SK-N-SH (cell line): ENCODE data around the gene SPATA25. TPM values are rescaled to one million over a fixed set of nuclear protein-coding genes. Genes with fewer than 3 reads are reported as not detected.

Experiments
- CTCF ChIA-PET: fragments of 300-600, 350-600 bp; formaldehyde crosslinking; extraction: SDS; loops from one replicate; lab custom pipeline; 2021; lab: Yijun Ruan, JAX
- POLR2A ChIA-PET: fragments of 350-600 bp; sonication (Branson Sonifier 250); formaldehyde crosslinking; extraction: SDS; loops from one replicate; lab custom pipeline; 2020; ENCODE audit warnings: antibody characterized with exemption, inconsistent platforms; lab: Yijun Ruan, JAX
- DNase-seq: peaks from one replicate; pipeline ENCODE4 v3.0.0; 2012
- H2AFZ ChIP-seq: fragments of 200-600 bp; sonication (generic); 2 replicates; pipeline ENCODE4 v1.8.1; 2016; ENCODE audit warnings: antibody characterized with exemption, mild to moderate bottlenecking, low read depth
- H3F3A ChIP-seq: fragments of 200-600 bp; sonication (generic); replicated peaks from 2 replicates; pipeline ENCODE3; 2016; ENCODE audit warnings: antibody characterized with exemption, mild to moderate bottlenecking; ENCODE audit not compliant: insufficient read depth
- H3K27ac ChIP-seq, 2 experiments: fragments of 200-500 bp in 1 of 2; fragments of 200-600 bp in 1 of 2; sonication (Bioruptor generic) in 1 of 2; sonication (generic), shearing (Covaris generic) in 1 of 2; 2 replicates each; pipeline versions ENCODE4 v1.5.1 to v1.6.1; 2014 to 2016; ENCODE audit warnings: low read depth in 2 of 2, inconsistent platforms in 1 of 2, low read length in 1 of 2, mild to moderate bottlenecking in 1 of 2, mixed read lengths in 1 of 2
- H3K27me3 ChIP-seq: fragments of 200-600 bp; sonication (generic), shearing (Covaris generic); 2 replicates; pipeline ENCODE4 v1.6.1; 2016; ENCODE audit warnings: mixed run types; ENCODE audit not compliant: insufficient read depth
- H3K36me3 ChIP-seq, 2 experiments: fragments of 200-500 bp in 1 of 2; fragments of 200-600 bp in 1 of 2; sonication (Bioruptor generic) in 1 of 2; sonication (generic) in 1 of 2; replicated peaks in 1 of 2; 2 replicates each; pipeline versions ENCODE3 to v1.5.1; 2014 to 2016; ENCODE audit warnings: low read length in 1 of 2, mild to moderate bottlenecking in 1 of 2; ENCODE audit not compliant: insufficient read depth in 2 of 2, control insufficient read depth in 1 of 2
- H3K4me1 ChIP-seq, 2 experiments: fragments of 200-500 bp in 1 of 2; fragments of 200-600 bp in 1 of 2; sonication (Bioruptor generic) in 1 of 2; sonication (generic), shearing (Covaris generic) in 1 of 2; 2 replicates each; pipeline versions ENCODE4 v1.5.1 to v1.6.1; 2014 to 2016; ENCODE audit warnings: low read depth in 1 of 2, low read length in 1 of 2, mixed run types in 1 of 2; ENCODE audit not compliant: insufficient read depth in 2 of 2, control insufficient read depth in 1 of 2
- H3K4me2 ChIP-seq: fragments of 200-600 bp; sonication (generic), shearing (Covaris generic); 2 replicates; pipeline ENCODE4 v1.6.1; 2017; ENCODE audit warnings: mixed run types
- H3K4me3 ChIP-seq, 2 experiments: fragments of 200-500 bp in 1 of 2; fragments of 200-600 bp in 1 of 2; sonication (Bioruptor generic) in 1 of 2; sonication (generic), shearing (Covaris generic) in 1 of 2; 2 replicates each; pipeline versions ENCODE4 v1.5.1 to v1.8.1; 2014 to 2016; ENCODE audit warnings: low read depth in 2 of 2, inconsistent platforms in 1 of 2, low read length in 1 of 2, mild to moderate bottlenecking in 1 of 2, mixed read lengths in 1 of 2, moderate library complexity in 1 of 2
- H3K79me2 ChIP-seq: fragments of 200-600 bp; sonication (generic); 2 replicates; pipeline ENCODE4 v1.8.1; 2017; ENCODE audit warnings: mild to moderate bottlenecking; ENCODE audit not compliant: insufficient read depth
- H3K9ac ChIP-seq: fragments of 200-600 bp; sonication (generic); 2 replicates; pipeline ENCODE4 v1.6.1; 2017; ENCODE audit warnings: mixed run types
- H3K9me2 ChIP-seq: fragments of 200-600 bp; sonication (generic); 2 replicates; pipeline ENCODE4 v1.6.1; 2017; ENCODE audit warnings: mixed run types
- H3K9me3 ChIP-seq: fragments of 200-600 bp; sonication (generic); 2 replicates; pipeline ENCODE4 v1.6.1; 2017; ENCODE audit warnings: mixed run types, mild to moderate bottlenecking, moderate library complexity
- H4K20me1 ChIP-seq: fragments of 200-600 bp; sonication (generic); 2 replicates; pipeline ENCODE4 v1.6.1; 2017; ENCODE audit warnings: mild to moderate bottlenecking, mixed run types; ENCODE audit not compliant: insufficient read depth
- CHD2 ChIP-seq: fragments of 150-350 bp; IDR thresholded peaks from 2 replicates; pipeline ENCODE4 v1.6.1; 2018; ENCODE audit warnings: low read length; ENCODE audit not compliant: partially characterized antibody
- FOSL2 ChIP-seq: IDR thresholded peaks from 2 replicates; pipeline ENCODE4 v1.4.0; 2012; ENCODE audit warnings: low read depth, mild to moderate bottlenecking, moderate library complexity, borderline replicate concordance
- MEF2A ChIP-seq: IDR thresholded peaks from 2 replicates; pipeline ENCODE4 v1.4.0; 2012; ENCODE audit warnings: low read depth, borderline replicate concordance
- MXI1 ChIP-seq: IDR thresholded peaks from 2 replicates; pipeline ENCODE4 v1.6.1; 2012; ENCODE audit warnings: mild to moderate bottlenecking, low read depth, low read length, improper control_type of control experiment
- NFIC ChIP-seq: IDR thresholded peaks from 2 replicates; pipeline ENCODE4 v1.4.0; 2012; ENCODE audit warnings: borderline replicate concordance
- NRF1 ChIP-seq: IDR thresholded peaks from 2 replicates; pipeline ENCODE4 v1.6.1; 2012; ENCODE audit warnings: low read depth, mild to moderate bottlenecking, low read length
- POLR2AphosphoS5 ChIP-seq: IDR thresholded peaks from 2 replicates; pipeline ENCODE4 v1.6.1; 2012; ENCODE audit warnings: low read depth, low read length
- SMC3 ChIP-seq: IDR thresholded peaks from 2 replicates; pipeline ENCODE4 v1.6.1; 2012; ENCODE audit warnings: low read depth, low read length, improper control_type of control experiment
- TAF1 ChIP-seq: IDR thresholded peaks from 2 replicates; pipeline ENCODE4 v1.6.1; 2012; ENCODE audit warnings: low read depth, mild to moderate bottlenecking, low read length, moderate library complexity, borderline replicate concordance
- TCF12 ChIP-seq: IDR thresholded peaks from 2 replicates; pipeline ENCODE4 v1.4.0; 2012
- ZBTB33 ChIP-seq: IDR thresholded peaks from 2 replicates; pipeline ENCODE4 v1.4.0; 2012; ENCODE audit warnings: low read depth, borderline replicate concordance
- WGBS: methylation state at CpG from one replicate; pipeline ENCODE4 v1.1.6; 2017; ENCODE audit warnings: low lambda C conversion rate; 5-methylcytosine and 5-hydroxymethylcytosine counted together
- polyA plus RNA-seq, 3 experiments: library from polyadenylated mRNA; depleted of rRNA; stranded (reverse); fragments of >200 nt; gene quantifications; 2 replicates each; pipeline ENCODE4 v1.2.3, GENCODE V29; 2012
- TF ChIP-seq, protein P1 (sequence below): IDR thresholded peaks from 2 replicates; pipeline ENCODE4 v1.6.1; 2012; ENCODE audit warnings: mild to moderate bottlenecking, low read depth, low read length, moderate library complexity

SPATA25 gene
- polyA plus RNA-seq, 1 of the 3 experiments (the other 2 are of a cell fraction), result 1.3 TPM

DNA sequence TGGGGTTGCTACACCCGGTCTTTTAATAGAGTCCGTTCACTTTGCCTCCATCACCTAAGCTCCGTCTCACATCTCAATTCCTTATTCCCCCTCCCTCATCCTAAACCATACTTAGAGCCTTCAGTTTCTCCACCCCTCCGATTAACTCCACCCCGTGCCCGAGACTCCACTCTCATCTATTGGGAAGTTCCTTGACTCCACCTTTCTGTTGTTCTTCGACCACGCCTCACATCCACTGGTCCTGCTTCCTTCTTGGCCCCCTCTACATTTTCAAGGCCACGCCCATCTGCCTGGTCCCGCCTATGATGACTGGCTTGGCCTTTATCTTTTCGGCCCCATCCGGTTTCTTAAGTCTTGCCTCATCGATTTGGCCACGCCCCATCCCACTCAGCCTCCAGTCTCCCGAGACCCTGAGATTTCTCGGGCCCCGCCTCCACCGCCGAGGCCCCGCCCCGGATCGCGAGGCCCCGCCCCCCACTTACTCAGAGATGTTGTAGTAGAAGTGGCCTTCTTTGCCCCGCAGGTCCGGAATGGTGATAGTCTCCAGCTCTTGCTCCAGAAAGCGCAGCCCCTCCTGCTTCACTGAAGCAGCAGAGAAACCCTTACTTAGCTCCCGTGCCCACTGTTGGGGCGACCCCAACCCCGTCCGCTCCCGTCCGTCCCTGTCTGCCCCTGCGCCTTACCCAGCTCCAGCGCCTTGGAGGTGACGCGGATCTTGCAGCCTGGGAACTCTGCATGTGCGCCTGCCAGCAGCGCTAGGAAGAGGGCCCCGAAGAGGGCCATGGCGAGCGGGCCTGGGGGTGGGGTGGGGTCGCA is 23.5 kb upstream of the SPATA25 start:
- POLR2A ChIA-PET, result interaction anchor here (0.6 to 3.2 kb wide), 8 partner anchors 8 to 34 kb away, joined by 3 to 46 read pairs (median 5); partner anchors contain the start of genes CTSA, NEURL2, PCIF1 and ZSWIM1

DNA sequence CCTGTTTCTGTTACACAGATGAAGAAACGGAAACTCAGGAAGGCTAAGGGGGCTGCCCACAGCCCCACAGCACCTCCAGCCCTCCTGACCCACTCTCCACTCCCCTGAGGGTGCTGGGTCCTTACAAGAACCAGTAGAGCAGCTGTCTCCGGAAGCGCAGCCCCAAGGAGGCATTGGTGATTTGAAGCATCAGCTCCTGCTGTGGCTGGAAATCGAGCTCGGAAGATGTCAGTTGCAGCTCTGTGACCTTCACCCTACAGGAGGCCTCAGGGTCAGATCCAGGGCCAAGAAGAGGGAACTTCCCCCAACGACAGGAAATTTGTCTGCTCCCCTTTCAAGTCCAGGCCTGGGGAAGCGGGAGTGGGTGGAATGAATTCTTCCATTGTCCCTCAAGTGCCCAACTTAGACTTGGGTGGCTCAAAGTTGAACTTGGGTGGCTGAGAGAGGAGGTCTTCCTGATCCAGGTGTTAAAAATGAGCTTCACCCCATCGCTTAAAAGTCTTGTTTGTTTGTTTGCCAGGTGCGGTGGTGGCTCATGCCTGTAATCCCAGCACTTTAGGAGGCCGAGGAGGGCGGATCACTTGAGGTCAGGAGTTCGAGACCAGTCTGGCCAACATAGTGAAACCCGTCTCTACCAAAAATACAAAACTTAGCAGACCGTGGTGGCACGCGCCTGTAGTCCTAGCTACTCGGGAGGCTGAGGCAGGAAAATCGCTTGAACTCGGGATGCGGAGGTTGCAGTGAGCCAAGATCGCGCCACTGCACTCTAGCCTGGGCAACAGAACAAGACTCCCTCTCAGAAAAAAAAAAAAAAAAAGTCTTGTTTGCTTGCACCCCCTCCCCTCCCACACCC is 22.6 kb upstream of the SPATA25 start:
- 80% methylated on average over 19 of the region's 22 CpGs for WGBS
- Histone ChIP-seq H3K4me3 (peak overlapping the region; percentile 25 to 52; a peak in 3 of 4 replicates), H3K9me3 (no peaks in the 10 kb centered on the region), H3K9ac (no peak overlapping the region), H3F3A (peaks cover 9% of the 10 kb centered on the region), H3K4me2 (peak overlapping the region; percentile 55), H3K27me3 (no peaks in the 10 kb centered on the region), H3K27ac (peak overlapping the region; percentile 8 to 40; a peak in 1 of 4 replicates), H3K79me2 (peaks cover 10% of the 10 kb centered on the region), H3K9me2 (no peaks in the 10 kb centered on the region), H2AFZ (peak overlapping the region; percentile 21; the same call in 1 of the 2 replicates), H4K20me1 (no peaks in the 10 kb centered on the region; the same call in 1 of the 2 replicates), H3K4me1 (peaks cover 7 to 8% of the 10 kb centered on the region in 2 experiments; a peak in 1 of 4 replicates), H3K36me3 (peaks cover 16 to 21% of the 10 kb centered on the region in 2 experiments)
- CTCF ChIA-PET, result interaction anchor here (1.1 to 2.0 kb wide), 4 partner anchors 18 to 75 kb away, joined by 3 to 13 read pairs (median 4); partner anchors contain the start of genes CTSA and NEURL2
- POLR2A ChIA-PET, result interaction anchor here (0.6 to 3.2 kb wide), 6 partner anchors 9 to 120 kb away, joined by 3 to 46 read pairs (median 5); partner anchors contain the start of genes CTSA, NEURL2, PCIF1 and ZSWIM1
- TF ChIP-seq ZBTB33 (no peak), SMC3 (no peak), TCF12 (no peak), MXI1 (no peak), NRF1 (no peak)
- TF ChIP-seq, protein P1, sequence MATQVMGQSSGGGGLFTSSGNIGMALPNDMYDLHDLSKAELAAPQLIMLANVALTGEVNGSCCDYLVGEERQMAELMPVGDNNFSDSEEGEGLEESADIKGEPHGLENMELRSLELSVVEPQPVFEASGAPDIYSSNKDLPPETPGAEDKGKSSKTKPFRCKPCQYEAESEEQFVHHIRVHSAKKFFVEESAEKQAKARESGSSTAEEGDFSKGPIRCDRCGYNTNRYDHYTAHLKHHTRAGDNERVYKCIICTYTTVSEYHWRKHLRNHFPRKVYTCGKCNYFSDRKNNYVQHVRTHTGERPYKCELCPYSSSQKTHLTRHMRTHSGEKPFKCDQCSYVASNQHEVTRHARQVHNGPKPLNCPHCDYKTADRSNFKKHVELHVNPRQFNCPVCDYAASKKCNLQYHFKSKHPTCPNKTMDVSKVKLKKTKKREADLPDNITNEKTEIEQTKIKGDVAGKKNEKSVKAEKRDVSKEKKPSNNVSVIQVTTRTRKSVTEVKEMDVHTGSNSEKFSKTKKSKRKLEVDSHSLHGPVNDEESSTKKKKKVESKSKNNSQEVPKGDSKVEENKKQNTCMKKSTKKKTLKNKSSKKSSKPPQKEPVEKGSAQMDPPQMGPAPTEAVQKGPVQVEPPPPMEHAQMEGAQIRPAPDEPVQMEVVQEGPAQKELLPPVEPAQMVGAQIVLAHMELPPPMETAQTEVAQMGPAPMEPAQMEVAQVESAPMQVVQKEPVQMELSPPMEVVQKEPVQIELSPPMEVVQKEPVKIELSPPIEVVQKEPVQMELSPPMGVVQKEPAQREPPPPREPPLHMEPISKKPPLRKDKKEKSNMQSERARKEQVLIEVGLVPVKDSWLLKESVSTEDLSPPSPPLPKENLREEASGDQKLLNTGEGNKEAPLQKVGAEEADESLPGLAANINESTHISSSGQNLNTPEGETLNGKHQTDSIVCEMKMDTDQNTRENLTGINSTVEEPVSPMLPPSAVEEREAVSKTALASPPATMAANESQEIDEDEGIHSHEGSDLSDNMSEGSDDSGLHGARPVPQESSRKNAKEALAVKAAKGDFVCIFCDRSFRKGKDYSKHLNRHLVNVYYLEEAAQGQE, result no peak
- no peak for DNase-seq

More for the DNA sequence above, 23.5 kb upstream of the SPATA25 start:
- TF ChIP-seq NFIC (no peak), CHD2 (peak; percentile 93), TAF1 (peak; percentile 77), MEF2A (no peak), FOSL2 (0 out of 2 replicates have a peak, but pooled peaks have one; percentile 1), POLR2AphosphoS5 (peak; percentile 85; the same call in 1 of the 2 replicates), MXI1 (peak; percentile 61)
- H4K20me1 ChIP-seq, result no peaks in the 10 kb centered on the region; the same call in 1 of the 2 replicates
- H3K4me2 ChIP-seq, result peak overlapping the region; percentile 99
- H3K4me3 ChIP-seq, result peak overlapping the region; percentile 60 to 72
- CTCF ChIA-PET, result interaction anchor here (1.1 to 2.0 kb wide), 3 partner anchors 18 to 76 kb away, joined by 3 to 13 read pairs (median 6); partner anchors contain the start of genes CTSA and NEURL2
- WGBS, result 3% methylated on average over 35 of the region's 43 CpGs
- H3K9me3 ChIP-seq, result no peaks in the 10 kb centered on the region
- peaks cover 7 to 8% of the 10 kb centered on the region in 2 experiments; a peak in 1 of 4 replicates for H3K4me1 ChIP-seq
- H3K27ac ChIP-seq, result peak overlapping the region; percentile 81 to 91
- peaks cover 10 to 19% of the 10 kb centered on the region in 2 experiments for H3K36me3 ChIP-seq
- H3K79me2 ChIP-seq, result peaks cover 10% of the 10 kb centered on the region
- H2AFZ ChIP-seq, result peak overlapping the region; percentile 41
- H3F3A ChIP-seq, result peaks cover 6% of the 10 kb centered on the region
- no peaks in the 10 kb centered on the region for H3K9me2 ChIP-seq
- peak overlapping the region; percentile 84 for H3K9ac ChIP-seq
- H3K27me3 ChIP-seq, result no peaks in the 10 kb centered on the region
- peak; percentile 96 for DNase-seq
